ENCODE measurements around the gene AGTR1.
"Not testable (repeated sequence)": the region's sequence is repeated elsewhere in the genome, so short reads cannot be mapped to it uniquely, and the experiment has no call there.

The AGTR1 gene

DNA sequence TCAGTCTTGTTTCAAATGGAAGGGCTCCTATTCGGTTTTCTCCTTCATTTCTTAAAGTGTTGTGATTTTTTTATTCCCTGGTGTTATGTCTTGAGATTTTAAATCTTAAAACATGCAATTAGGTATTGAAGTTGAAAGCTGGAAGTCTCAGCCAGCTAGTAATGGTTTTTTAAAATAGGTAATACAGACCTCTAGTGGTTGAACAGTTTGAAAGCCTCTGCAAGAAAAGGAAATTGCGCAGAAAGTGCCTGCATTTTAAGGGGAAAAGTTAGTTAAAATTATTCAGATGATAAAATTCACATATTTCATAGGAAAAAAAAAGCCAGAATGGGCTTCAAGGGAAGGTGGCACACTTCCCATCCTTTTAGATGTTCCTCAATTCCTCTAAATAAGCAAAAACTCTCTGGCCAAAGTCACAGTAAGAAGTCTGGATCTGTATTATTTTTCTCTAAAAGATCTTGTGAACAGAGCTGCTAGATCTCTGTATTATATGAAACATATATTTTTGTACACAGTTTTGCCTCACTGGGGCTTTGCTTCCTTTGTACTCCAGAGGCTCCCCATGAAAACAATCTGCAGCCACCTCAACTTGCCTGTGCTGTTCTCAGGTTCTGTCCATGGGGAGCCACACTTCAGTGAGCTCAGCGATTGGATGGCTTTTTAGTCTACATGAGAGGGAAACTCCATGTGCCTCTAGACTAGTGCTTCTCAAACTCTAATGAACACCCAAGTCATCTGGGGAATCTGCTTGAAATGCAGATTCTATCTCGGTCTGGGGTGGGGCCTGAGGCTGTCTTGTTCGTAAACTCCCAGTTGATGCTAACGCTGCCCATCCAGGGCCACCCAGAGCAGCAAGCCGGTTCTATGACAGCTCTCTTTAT lies 21.5 kb downstream of the AGTR1 start:
- DNase-seq = no peak

GRCh38 chr3:148720873-148721272 lies 23.2 kb downstream of the AGTR1 start:
- DNase-seq = no peak

DNA sequence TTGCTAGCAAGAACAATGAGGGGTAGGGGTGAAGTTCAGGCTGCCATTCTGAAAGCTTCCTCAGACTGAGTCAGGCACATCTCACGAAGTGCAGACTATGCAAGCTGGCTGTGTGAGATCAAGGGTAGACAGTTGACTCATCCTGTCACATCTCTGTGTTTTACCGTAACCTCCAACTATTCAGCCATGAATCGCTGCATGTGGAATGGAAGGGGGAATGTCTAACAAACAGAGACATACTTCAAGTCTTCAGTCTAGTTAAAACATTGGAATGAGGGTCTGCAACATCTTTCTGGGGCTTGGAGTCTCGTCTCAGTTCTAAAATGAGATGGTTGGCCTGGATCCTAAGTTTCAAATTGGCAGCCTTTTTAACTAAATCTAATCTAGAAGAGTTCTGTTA lies 25.9 kb downstream of the AGTR1 start:
- DNase-seq = no peak

DNA sequence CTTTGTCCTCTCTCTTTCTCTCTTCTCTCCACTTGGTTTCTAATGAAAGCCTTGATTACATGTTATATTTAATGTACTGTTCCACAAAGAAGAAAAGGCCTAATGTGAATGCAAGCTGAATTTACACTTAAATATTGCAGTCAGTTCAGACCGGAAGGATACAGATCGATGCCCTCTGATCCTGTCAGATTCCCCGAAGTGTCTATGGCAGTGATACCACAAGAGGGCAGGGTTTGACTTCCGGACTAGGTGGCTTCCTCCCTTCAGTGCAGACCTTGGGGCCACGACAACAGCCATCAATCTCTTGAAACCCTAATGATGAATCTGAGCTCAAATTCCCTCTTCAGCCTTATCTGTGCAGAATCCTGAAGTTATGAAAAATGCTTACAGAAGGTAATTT lies 29.5 kb downstream of the AGTR1 start:
- DNase-seq = no peak

GRCh38 chr3:148728753-148729152 lies 31.1 kb downstream of the AGTR1 start:
- DNase-seq = no peak

- no peak for DNase-seq
Observed at GRCh38 chr3:148729476-148730055, 31.9 kb downstream of the AGTR1 start.

- DNase-seq = no peak
Observed at GRCh38 chr3:148730676-148731075, 33.0 kb downstream of the AGTR1 start.

- no peak for DNase-seq
Observed at GRCh38 chr3:148735597-148735996, 37.9 kb downstream of the AGTR1 start.

DNA sequence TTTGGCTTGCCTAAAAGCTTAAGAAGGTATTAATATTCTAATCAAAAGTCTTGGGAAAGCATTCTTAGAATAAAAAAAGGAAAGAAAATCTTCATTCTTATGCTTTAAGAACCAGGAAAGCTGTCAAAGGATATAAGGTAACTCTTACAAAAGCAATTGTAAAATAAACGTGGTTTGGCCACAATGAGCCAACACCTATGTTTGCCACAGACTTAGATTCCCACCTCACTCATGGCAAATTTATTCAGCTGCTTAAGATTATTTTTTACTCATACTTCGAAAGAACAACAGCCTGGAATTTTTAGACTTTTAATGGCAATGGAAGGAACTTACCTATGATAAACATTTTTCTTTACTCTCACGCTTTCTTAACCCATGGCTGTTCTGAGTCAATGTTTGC lies 38.4 kb downstream of the AGTR1 start:
- no peak for DNase-seq

DNA sequence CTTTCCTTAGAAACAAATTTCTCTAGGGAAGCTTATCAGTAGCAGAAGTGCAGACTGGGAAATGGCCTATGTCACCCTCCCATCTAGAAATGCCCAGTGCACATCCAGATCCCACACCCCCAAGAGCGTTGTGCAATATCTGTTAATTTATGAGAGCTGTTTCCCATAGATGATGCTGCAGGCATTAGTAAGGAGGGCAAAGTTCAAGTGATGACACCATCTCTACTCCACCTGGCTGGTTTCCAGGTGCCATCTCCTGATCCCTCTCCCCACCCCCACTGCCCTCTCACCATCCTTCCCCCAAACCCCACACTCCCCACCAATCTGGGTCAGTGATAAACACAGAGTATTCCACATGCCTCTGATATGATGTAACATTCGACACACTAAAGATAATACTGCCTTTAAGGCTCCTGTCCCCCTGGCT lies 39.4 kb downstream of the AGTR1 start:
- DNase-seq = no peak

- no peak for DNase-seq
Observed at GRCh38 chr3:148739720-148740119, 42.0 kb downstream of the AGTR1 start.

DNA sequence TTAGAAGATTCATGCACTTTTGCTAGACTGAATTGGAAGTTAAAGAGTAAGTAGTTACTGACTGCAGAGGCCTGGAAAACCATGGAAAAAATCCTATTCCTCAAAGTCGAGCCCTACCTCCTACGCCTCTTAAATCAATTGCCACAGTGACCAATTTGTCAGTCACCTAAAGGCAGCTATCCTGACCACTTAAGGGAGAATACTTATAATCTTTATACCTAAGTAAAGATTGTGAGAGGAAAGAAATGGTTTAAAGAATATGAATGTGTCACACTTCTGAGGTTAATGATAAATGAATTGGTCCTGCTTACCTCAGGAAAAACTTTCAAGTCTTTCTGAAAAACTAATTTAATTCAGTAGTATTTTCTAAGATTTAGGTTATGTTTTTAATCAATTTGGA lies 42.6 kb downstream of the AGTR1 start:
- no peak for DNase-seq

GRCh38 chr3:148741219-148741618 lies 43.5 kb downstream of the AGTR1 start:
- DNase-seq = no peak

- no peak for DNase-seq
Observed at GRCh38 chr3:148742118-148742517, 44.4 kb downstream of the AGTR1 start.

DNA sequence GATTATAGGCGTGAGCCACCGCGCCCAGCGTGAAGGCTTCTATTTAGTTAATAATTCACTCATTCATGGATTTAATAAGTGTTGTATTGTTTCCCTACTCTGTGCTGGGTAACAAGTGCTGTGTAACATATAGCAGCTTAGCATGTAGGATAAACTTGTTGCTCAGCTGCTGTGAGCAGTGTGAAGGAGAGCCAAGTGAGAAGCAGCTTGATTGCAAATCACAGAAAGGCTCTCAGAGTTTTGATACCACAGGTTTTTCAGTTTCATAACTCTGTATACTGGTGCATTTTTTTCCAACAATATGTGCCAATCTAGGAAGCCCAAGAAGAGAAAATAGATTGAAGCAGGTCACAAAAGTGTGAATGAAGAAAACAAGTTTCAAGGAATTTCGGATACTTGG lies 48.4 kb downstream of the AGTR1 start:
- no peak for DNase-seq

DNA sequence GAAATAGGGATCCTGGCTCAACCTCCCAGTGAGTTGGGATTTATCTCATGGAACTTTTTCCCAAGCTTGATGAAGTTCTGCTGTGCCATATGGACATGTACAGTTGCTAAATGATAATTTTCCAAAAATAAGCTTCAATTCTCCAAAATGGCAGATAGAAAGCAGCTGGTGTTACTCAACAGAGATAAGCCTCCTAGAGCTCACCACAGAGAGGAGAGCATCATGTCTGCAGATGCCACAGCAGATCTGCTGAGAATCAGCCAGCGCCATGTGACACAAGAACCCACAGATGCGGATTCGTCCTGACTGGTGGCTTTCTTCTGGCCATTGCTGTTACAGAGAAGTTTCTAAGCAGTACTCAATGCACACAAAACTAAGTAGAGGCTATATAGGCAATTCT lies 50.6 kb downstream of the AGTR1 start:
- DNase-seq = no peak

GRCh38 chr3:148750296-148750695 lies 52.6 kb downstream of the AGTR1 start:
- no peak for DNase-seq

GRCh38 chr3:148751461-148751860 lies 53.8 kb downstream of the AGTR1 start:
- DNase-seq = no peak

DNA sequence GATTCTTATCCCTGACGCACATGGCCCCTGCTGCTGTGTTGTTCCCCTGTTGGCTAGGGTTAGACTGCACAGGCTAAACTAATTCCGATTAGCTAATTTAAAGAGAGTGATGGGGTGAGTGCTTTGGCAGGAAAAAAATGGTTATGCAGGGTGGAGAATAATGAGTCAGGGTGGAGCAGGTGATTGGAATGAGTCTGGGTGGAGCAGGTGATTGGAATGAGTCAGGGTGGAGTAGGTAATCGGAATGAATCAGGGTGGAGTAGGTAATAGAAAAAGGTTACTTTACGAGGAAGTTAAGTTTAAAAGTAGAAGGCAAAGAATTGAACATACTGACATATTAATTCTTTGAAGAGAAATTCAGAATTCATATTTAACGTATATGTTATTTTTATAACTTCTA lies 55.7 kb downstream of the AGTR1 start:
- not testable (repeated sequence) for DNase-seq

- DNase-seq = no peak
Observed at GRCh38 chr3:148755570-148755969, 57.9 kb downstream of the AGTR1 start.

DNA sequence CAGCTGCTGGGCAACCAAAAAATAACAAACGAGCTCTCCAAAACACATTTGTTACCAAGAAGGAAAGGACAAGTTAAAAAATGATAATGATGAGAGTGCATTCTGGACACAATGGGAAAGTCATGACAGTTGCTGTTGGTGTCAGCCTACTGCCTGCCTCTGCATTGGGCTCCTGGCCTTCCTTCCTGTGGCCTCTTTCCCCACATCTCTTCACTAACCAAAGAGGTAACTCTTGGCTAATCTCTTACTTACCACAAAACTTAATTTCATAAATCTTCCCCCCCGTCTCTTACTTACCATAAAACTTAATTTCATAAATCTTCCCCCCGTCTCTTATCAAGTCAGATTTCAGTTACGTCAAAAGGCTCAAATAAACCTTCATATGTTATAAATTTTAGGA lies 58.6 kb downstream of the AGTR1 start:
- no peak for DNase-seq

- DNase-seq = no peak
Observed at GRCh38 chr3:148757238-148758215, 59.8 kb downstream of the AGTR1 start.

GRCh38 chr3:148758303-148758884 lies 60.7 kb downstream of the AGTR1 start:
- DNase-seq = no peak
